ENCODE results near the gene CYRIA.

DNA sequence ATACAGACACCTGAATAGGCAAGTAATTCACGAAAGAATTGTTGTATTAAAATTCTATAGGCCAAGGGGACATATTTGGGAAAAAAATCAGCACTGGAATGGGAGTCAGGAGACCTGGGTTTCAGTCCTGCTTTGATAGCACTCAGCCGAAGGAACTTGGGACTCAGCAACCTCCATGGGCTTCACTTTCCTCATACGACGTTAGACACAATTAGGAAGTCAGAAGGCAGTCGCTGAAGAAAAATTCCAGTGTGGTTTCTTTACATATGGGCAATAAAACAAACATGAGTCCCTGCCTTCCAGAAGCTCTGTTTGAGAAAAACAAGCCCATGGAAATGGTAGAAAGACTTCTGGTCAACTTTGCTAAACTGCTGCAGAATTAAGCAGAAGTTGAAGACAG, 15.1 kb upstream of the CYRIA start:
- TF ChIP-seq RFX5 (IDR thresholded peaks at IDR 0.05; ENCODE audit: low read length) (no peak), TAF1 (IDR thresholded peaks at IDR 0.05; ENCODE audit: borderline replicate concordance, low read depth, low read length) (no peak), POLR2AphosphoS5 (IDR thresholded peaks at IDR 0.05; ENCODE audit: low read depth, low read length) (no peak), GABPA (IDR thresholded peaks at IDR 0.05; ENCODE audit: low read depth) (no peak)
- TF ChIP-seq, protein P1, sequence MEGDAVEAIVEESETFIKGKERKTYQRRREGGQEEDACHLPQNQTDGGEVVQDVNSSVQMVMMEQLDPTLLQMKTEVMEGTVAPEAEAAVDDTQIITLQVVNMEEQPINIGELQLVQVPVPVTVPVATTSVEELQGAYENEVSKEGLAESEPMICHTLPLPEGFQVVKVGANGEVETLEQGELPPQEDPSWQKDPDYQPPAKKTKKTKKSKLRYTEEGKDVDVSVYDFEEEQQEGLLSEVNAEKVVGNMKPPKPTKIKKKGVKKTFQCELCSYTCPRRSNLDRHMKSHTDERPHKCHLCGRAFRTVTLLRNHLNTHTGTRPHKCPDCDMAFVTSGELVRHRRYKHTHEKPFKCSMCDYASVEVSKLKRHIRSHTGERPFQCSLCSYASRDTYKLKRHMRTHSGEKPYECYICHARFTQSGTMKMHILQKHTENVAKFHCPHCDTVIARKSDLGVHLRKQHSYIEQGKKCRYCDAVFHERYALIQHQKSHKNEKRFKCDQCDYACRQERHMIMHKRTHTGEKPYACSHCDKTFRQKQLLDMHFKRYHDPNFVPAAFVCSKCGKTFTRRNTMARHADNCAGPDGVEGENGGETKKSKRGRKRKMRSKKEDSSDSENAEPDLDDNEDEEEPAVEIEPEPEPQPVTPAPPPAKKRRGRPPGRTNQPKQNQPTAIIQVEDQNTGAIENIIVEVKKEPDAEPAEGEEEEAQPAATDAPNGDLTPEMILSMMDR (IDR thresholded peaks at IDR 0.05), result no peak
